IMR-90 (cell line): ENCODE data around the gene POU4F1. TPM values are rescaled to one million over a fixed set of nuclear protein-coding genes. Genes with fewer than 3 reads are reported as not detected.

Source experiments
- ATAC-seq: fragments of 200-7000 bp; cut with Tn5 transposase; 2 replicates; pipeline ENCODE4 v1.9.1; 2020; ENCODE audit warnings: low read depth, mild to moderate bottlenecking, moderate library complexity
- BruUV-seq: library from RNA; stranded (reverse); fragments of 400-500 nt; replicated peaks from 2 replicates; lab custom pipeline; 2021; lab: Mats Ljungman, UMichigan
- CTCF ChIA-PET: fragments of 300-600 bp; formaldehyde crosslinking; extraction: SDS; loops from one replicate; lab custom pipeline; 2021; ENCODE audit warnings: antibody characterized with exemption; lab: Yijun Ruan, JAX
- POLR2A ChIA-PET: fragments of 300-600 bp; sonication (Branson Sonifier 250); formaldehyde crosslinking; loops from one replicate; lab custom pipeline; 2022; ENCODE audit warnings: antibody characterized with exemption; ENCODE audit not compliant: unreplicated experiment; lab: Charles Lee
- DNase-seq: peaks from one replicate; pipeline ENCODE4 v3.0.0; 2013
- H2AFZ ChIP-seq: replicated peaks from 2 replicates; pipeline ENCODE3; 2013; ENCODE audit warnings: low read length, mild to moderate bottlenecking; ENCODE audit not compliant: poor library complexity
- H2AK5ac ChIP-seq: 2 replicates; pipeline ENCODE4 v1.6.1; 2013; ENCODE audit warnings: low read depth, low read length, inconsistent platforms
- H2AK9ac ChIP-seq: replicated peaks from 2 replicates; pipeline ENCODE3; 2013; ENCODE audit warnings: mild to moderate bottlenecking, low read depth, low read length, moderate library complexity; ENCODE audit not compliant: poor library complexity
- H2BK120ac ChIP-seq: 2 replicates; pipeline ENCODE4 v1.6.1; 2013; ENCODE audit warnings: low read depth, low read length, inconsistent platforms
- H2BK15ac ChIP-seq: 3 replicates; pipeline ENCODE4 v1.6.1; 2013; ENCODE audit warnings: low read depth, low read length, inconsistent platforms
- H2BK20ac ChIP-seq: 2 replicates; pipeline ENCODE4 v1.6.1; 2013; ENCODE audit warnings: low read depth, mild to moderate bottlenecking, inconsistent platforms, low read length, moderate library complexity
- H2BK5ac ChIP-seq: 2 replicates; pipeline ENCODE4 v1.6.1; 2013; ENCODE audit warnings: mild to moderate bottlenecking, low read depth, low read length, inconsistent platforms; ENCODE audit not compliant: poor library complexity, severe bottlenecking
- H3K14ac ChIP-seq: replicated peaks from 2 replicates; pipeline ENCODE4 v1.6.1; 2013; ENCODE audit warnings: low read depth, low read length, inconsistent platforms
- H3K18ac ChIP-seq: 2 replicates; pipeline ENCODE4 v1.6.1; 2013; ENCODE audit warnings: low read depth, low read length, control low read depth
- H3K23ac ChIP-seq: 2 replicates; pipeline ENCODE4 v1.6.1; 2013; ENCODE audit warnings: low read depth, low read length, inconsistent platforms
- H3K27ac ChIP-seq: 2 replicates; pipeline ENCODE4 v1.5.1; 2013; ENCODE audit warnings: mild to moderate bottlenecking, control low read depth, low read length; ENCODE audit not compliant: insufficient read depth
- H3K27me3 ChIP-seq: 2 replicates; pipeline ENCODE4 v1.6.1; 2013; ENCODE audit warnings: low read length; ENCODE audit not compliant: control insufficient read depth, insufficient read depth
- H3K36me3 ChIP-seq: 2 replicates; pipeline ENCODE4 v1.6.1; 2013; ENCODE audit warnings: low read length, mixed read lengths; ENCODE audit not compliant: control insufficient read depth, insufficient read depth
- H3K4ac ChIP-seq: 2 replicates; pipeline ENCODE4 v1.6.1; 2013; ENCODE audit warnings: low read depth, low read length, inconsistent platforms
- H3K4me1 ChIP-seq: 2 replicates; pipeline ENCODE4 v1.6.1; 2013; ENCODE audit warnings: low read length, mixed read lengths; ENCODE audit not compliant: control insufficient read depth, insufficient read depth
- H3K4me2 ChIP-seq: 2 replicates; pipeline ENCODE4 v1.6.1; 2013; ENCODE audit warnings: low read depth, mild to moderate bottlenecking, control low read depth, low read length, moderate library complexity
- H3K4me3 ChIP-seq: 2 replicates; pipeline ENCODE4 v1.5.1; 2013; ENCODE audit warnings: low read depth, mild to moderate bottlenecking, control low read depth, low read length, moderate library complexity; ENCODE audit not compliant: insufficient read depth
- H3K56ac ChIP-seq: 2 replicates; pipeline ENCODE4 v1.6.1; 2013; ENCODE audit warnings: low read length, inconsistent platforms; ENCODE audit not compliant: insufficient read depth; ENCODE audit errors: extremely low read depth
- H3K79me1 ChIP-seq, 2 experiments: 2 replicates each; pipeline ENCODE4 v1.6.1; 2013; ENCODE audit warnings: low read length in 2 of 2, inconsistent platforms in 1 of 2, low read depth in 1 of 2
- H3K9ac ChIP-seq: 2 replicates; pipeline ENCODE4 v1.6.1; 2013; ENCODE audit warnings: low read depth, low read length, control low read depth
- H3K9me1 ChIP-seq: 2 replicates; pipeline ENCODE4 v1.6.1; 2013; ENCODE audit warnings: low read length, inconsistent platforms; ENCODE audit not compliant: insufficient read depth
- H3K9me3 ChIP-seq: 2 replicates; pipeline ENCODE4 v1.6.1; 2013; ENCODE audit warnings: low read length; ENCODE audit not compliant: control insufficient read depth, insufficient read depth
- H4K20me1 ChIP-seq: 2 replicates; pipeline ENCODE4 v1.6.1; 2013; ENCODE audit warnings: low read length, inconsistent platforms; ENCODE audit not compliant: insufficient read depth
- H4K5ac ChIP-seq: 2 replicates; pipeline ENCODE4 v1.6.1; 2013; ENCODE audit warnings: mild to moderate bottlenecking, low read depth, low read length, control low read depth
- H4K8ac ChIP-seq, 2 experiments: 2 replicates each; pipeline ENCODE4 v1.6.1; 2013; ENCODE audit warnings: low read depth in 2 of 2, low read length in 2 of 2, control low read depth in 1 of 2, inconsistent platforms in 1 of 2
- H4K91ac ChIP-seq: 2 replicates; pipeline ENCODE4 v1.6.1; 2013; ENCODE audit warnings: low read depth, low read length, inconsistent platforms; ENCODE audit not compliant: insufficient read depth
- BHLHE40 ChIP-seq: fragments of 150-350 bp; IDR thresholded peaks from 2 replicates; pipeline ENCODE4 v1.6.1; 2016; ENCODE audit warnings: mild to moderate bottlenecking, low read depth, low read length
- CEBPB ChIP-seq: IDR thresholded peaks from 2 replicates; pipeline ENCODE4 v1.6.1; 2012; ENCODE audit warnings: low read depth, low read length, improper control_type of control experiment
- ELK1 ChIP-seq: fragments of 150-350 bp; IDR thresholded peaks from 2 replicates; pipeline ENCODE4 v1.6.1; 2016; ENCODE audit warnings: low read depth, mild to moderate bottlenecking, low read length, moderate library complexity, borderline replicate concordance
- FOS ChIP-seq: fragments of 150-350 bp; IDR thresholded peaks from 2 replicates; pipeline ENCODE4 v1.6.1; 2016; ENCODE audit warnings: low read depth, low read length
- MAZ ChIP-seq: IDR thresholded peaks from 2 replicates; pipeline ENCODE4 v1.6.1; 2012; ENCODE audit warnings: low read depth, mild to moderate bottlenecking, low read length, improper control_type of control experiment, moderate library complexity, borderline replicate concordance
- POLR2A ChIP-seq: IDR thresholded peaks from 2 replicates; pipeline ENCODE4 v1.6.1; 2012; ENCODE audit warnings: mild to moderate bottlenecking, low read depth, low read length
- RAD21 ChIP-seq: IDR thresholded peaks from 2 replicates; pipeline ENCODE4 v1.6.1; 2012; ENCODE audit warnings: low read length, improper control_type of control experiment
- RFX5 ChIP-seq: IDR thresholded peaks from 2 replicates; pipeline ENCODE4 v1.8.0; 2012; ENCODE audit warnings: low read depth, mild to moderate bottlenecking, low read length, moderate library complexity
- SMC3 ChIP-seq: fragments of 150-350 bp; IDR thresholded peaks from 2 replicates; pipeline ENCODE4 v1.6.1; 2016; ENCODE audit warnings: low read depth, mild to moderate bottlenecking, antibody characterized with exemption, low read length, moderate library complexity
- USF2 ChIP-seq: fragments of 150-350 bp; IDR thresholded peaks from 2 replicates; pipeline ENCODE4 v1.6.1; 2017; ENCODE audit warnings: mild to moderate bottlenecking, antibody characterized with exemption, low read length, low read depth
- WGBS, 2 experiments: methylation state at CpG; one replicate each; pipeline versions ENCODE4 v1.1.5 to v1.1.7; 2013; ENCODE audit warnings: missing lambda C conversion rate in 2 of 2; ENCODE audit not compliant: insufficient read length in 1 of 2; ENCODE audit errors: extremely low coverage in 2 of 2; 5-methylcytosine and 5-hydroxymethylcytosine counted together
- dilution Hi-C: fragments of 300-500 bp; cut with HindIII; formaldehyde crosslinking; loops from one replicate; pipeline ENCODE4 v1.14.3; 2018; ENCODE audit warnings: low sequenced_read_pairs; ENCODE audit not compliant: unreplicated experiment
- in situ Hi-C: fragments of 300-500 bp; cut with MboI; formaldehyde crosslinking; loops from 3 replicates; pipeline ENCODE4 v1.14.3; 2019; ENCODE audit warnings: low sequenced_read_pairs, inconsistent platforms, mixed read lengths
- intact Hi-C: fragments of 100-400 bp; cut with micrococcal nuclease; formaldehyde crosslinking; loops from 2 replicates; pipeline ENCODE4 v1.10.0; 2022
- polyA plus RNA-seq, 3 experiments: library from polyadenylated mRNA; depleted of rRNA; stranded (reverse); fragments of >200 nt; gene quantifications; 2 replicates each; pipeline ENCODE4 v1.2.3, GENCODE V29; 2012; ENCODE audit warnings: low replicate concordance in 1 of 3
- total RNA-seq: library from RNA; depleted of rRNA; stranded (reverse); fragments of >200 nt; gene quantifications from 2 replicates; pipeline ENCODE4 v1.2.3, GENCODE V29; 2012

Gene POU4F1
- total and polyA plus RNA-seq, 2 of the 4 experiments (the other 2 are of a cell fraction) = 0.02 TPM; not detected in 1

GRCh38 chr13:78638216-78638615 is 34.9 kb upstream of the POU4F1 start:
- Histone ChIP-seq H4K91ac (no peak overlapping the region), H3K9me3 (no peaks in the 10 kb centered on the region), H3K14ac (no peak overlapping the region), H2AK5ac (no peak overlapping the region), H4K20me1 (no peaks in the 10 kb centered on the region), H3K27ac (no peak overlapping the region), H3K36me3 (peaks cover 11% of the 10 kb centered on the region), H3K9me1 (no peaks in the 10 kb centered on the region), H3K27me3 (no peaks in the 10 kb centered on the region), H3K4me3 (no peak overlapping the region), H2AFZ (no peak overlapping the region), H2BK5ac (no peak overlapping the region), H3K4ac (no peak overlapping the region), H3K9ac (no peak overlapping the region), H2BK20ac (no peak overlapping the region), H4K8ac (no peak overlapping the region), H3K4me1 (no peaks in the 10 kb centered on the region), H2AK9ac (no peak overlapping the region), H3K56ac (no peak overlapping the region), H2BK120ac (no peak overlapping the region), H3K18ac (no peak overlapping the region), H3K4me2 (no peak overlapping the region), H4K5ac (no peak overlapping the region), H3K79me1 (peaks cover 0 to 6% of the 10 kb centered on the region in 2 experiments; a peak in 1 of 4 replicates), H3K23ac (no peak overlapping the region), H2BK15ac (no peak overlapping the region)
- POLR2A ChIA-PET = no interaction called here
- in situ Hi-C loops = no loop called here
- dilution Hi-C loops = no loop called here
- CTCF ChIA-PET = no interaction called here
- WGBS, 2 experiments = no CpG with 5 or more reads among the region's 4 CpGs
- ATAC-seq = no peak
- intact Hi-C loops = no loop called here
- TF ChIP-seq USF2 (no peak), BHLHE40 (no peak), ELK1 (no peak), CEBPB (no peak), RAD21 (no peak), POLR2A (no peak), MAZ (no peak), RFX5 (no peak), SMC3 (no peak), FOS (no peak)
- DNase-seq = no peak
- no TSS peak for BruUV-seq
